Measurements from ENCODE around the gene KHDC1.
"Not testable (repeated sequence)": the region's sequence is repeated elsewhere in the genome, so short reads cannot be mapped to it uniquely, and the experiment has no call there.

KHDC1 gene

DNA sequence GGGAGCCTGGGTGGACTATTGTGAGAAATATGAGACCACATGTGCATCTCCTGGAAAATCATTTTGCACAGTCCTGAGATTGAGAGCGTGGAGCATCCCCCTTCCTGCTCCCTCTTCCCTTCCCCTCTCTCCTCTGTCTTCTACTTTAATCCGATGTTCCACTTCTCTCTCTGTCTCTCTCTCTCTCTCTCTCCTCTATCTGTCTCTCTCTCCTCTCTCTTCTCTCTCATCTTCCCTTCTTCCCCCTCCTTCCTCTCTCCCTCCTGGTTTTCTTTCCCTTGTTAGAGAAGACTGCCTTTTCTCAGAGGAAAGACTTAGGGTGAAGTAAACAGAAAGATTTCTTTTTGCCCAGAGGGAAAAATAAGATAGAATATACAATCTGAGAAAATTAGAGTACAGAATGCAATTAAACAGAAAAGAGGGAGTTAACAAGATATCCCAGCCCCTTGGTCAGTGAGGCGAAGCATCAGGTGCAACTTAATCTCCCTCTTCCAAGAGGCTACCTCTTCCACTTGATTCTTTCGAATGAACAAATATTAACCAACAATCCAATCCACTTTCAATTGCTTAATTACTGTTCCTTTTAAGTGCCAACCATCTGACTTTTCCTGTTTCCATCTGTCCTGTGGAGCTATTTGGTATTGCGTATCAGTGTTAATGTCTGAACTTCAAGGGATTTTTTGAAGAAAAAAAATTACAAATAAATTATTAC, 14.6 kb downstream of the KHDC1 start:
- DNase-seq: no peak

DNA sequence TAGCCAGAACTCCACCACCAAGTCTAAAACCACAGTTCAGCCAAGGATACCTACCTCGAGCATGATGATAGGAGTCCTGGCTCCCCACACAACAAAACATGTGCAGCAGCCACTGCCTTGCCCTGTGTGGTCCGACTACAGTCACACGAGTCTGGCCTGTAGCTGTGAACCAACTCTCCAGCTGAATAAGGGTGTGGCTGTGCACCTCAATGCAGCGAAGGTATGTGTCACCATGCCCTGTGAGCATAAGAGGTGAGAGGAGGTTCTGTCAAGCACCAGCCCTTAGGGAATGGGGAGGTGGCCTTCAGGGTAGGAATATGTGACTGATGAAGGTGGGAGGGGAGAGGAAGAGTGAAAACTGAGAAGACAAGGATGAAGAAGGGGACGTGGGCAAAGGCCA, 21.0 kb downstream of the KHDC1 start:
- no peak for DNase-seq

DNA sequence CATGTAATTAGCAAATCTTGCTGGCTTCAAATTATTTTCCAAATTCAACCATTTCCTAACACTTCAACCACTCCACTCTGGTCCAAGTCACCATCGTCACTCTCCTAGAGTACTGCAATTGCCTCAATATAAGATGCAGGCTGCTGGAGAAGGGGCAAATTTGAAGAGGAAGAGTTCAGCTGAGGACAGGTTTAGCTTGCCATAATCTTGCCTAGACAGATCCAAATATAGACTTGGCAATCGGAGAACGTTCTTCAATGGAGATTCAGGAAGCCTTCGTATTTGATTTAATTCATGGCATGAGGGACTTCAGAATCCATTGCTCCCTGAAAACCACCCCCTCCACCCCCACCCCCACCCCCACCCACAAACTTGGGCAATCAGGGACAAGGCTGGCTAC, 22.3 kb downstream of the KHDC1 start:
- DNase-seq: no peak

DNA sequence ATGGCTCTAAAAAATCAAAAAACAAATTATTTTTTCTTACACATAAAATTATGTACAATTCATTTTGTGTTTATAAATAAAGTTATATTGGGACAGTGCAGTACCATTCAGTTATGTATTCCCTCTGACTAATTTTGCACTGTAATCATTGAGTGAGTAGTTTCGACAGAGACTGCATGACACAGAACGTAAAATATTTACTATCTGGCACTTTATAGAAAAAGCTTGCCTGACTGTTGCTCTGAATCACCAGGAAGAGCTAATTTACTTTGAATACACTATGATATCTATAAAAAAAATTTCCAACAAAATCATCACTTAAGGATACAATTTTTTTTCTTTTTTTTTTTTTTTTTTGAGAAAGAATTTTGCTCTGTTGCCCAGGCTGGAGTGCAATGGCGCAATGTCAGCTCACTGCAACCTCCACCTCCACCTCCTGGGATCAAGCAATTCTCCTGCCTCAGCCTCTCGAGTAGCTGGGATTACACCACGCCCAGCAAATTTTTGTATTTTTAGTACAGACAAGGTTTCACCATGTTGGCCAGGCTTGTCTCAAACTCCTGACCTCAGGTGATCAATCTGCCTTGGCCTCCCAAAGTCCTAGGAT, 26.7 kb downstream of the KHDC1 start:
- DNase-seq: no peak

DNA sequence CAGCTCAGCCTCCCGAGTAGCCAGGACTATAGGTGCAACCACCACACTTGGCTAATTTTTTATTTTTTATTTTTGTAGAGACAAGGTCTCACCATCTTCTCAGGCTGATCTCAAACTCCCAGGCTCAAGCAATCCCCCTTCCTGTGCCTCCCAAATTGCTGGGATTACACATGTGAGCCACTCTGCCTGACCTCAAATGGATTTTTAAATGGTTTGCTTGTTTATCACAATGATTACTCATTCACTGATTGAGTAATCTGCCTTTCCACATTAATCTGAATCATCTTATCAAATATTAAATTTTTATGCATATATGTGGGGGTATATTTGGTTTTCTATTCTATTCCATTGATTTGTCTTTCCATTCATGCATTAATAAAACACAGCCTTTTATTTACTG, 28.3 kb downstream of the KHDC1 start:
- no peak for DNase-seq

DNA sequence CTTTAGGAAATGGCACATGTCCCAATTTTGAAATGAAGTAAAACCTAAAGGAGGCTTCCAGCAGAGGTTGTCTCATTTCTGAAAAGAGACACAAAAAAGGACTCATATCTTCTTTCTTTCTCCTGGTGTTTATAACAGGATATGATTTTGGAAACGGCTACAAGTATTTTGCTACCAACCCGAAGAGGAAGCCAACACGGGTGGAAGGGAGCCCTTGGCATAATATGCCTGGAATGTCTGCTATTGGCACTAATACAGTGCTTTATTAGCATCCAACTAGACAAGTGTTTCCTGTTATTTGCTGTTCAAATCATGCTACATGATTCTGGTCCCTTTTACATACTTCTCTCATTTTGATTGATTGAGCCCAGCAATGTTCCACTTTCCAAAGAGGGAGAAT, 29.0 kb downstream of the KHDC1 start:
- DNase-seq: not testable (repeated sequence)

DNA sequence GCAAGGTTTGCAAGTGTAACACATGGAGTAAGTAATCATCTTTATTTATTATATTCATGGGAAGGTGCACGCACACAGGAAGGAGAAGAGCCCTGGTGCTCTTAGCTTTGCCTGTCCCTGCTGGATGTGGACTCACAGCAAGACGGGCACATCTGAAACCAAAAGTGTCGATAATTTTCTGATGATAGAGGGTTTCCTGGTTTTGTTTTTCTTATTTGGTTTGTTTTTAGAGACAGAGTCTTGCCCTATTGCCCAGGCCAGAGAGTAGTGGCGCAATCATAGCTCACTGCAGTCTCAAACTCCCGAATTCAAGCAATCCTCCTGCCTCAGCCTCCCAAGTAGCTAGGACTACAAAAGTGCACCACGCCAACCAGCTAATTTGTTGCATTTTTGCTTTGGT, 29.9 kb downstream of the KHDC1 start:
- no peak for DNase-seq

DNA sequence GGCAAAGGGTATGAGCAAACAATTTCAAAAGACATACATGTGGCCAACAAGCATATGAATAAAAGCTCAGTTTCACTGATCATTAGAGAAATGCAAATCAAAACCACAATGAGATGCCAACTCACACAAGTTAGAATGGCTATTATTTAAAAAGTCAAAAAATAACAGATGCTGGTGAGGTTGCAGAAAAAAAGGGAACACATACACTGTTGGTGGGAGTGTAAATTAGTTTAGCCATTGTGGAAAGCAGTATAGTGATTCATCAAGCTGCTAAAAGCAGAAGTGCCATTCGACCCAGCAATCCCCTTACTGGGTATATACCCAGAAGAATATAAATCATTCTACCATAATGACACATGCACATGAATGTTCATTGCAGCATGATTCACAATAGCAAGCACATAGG, 31.0 kb downstream of the KHDC1 start:
- no peak for DNase-seq

DNA sequence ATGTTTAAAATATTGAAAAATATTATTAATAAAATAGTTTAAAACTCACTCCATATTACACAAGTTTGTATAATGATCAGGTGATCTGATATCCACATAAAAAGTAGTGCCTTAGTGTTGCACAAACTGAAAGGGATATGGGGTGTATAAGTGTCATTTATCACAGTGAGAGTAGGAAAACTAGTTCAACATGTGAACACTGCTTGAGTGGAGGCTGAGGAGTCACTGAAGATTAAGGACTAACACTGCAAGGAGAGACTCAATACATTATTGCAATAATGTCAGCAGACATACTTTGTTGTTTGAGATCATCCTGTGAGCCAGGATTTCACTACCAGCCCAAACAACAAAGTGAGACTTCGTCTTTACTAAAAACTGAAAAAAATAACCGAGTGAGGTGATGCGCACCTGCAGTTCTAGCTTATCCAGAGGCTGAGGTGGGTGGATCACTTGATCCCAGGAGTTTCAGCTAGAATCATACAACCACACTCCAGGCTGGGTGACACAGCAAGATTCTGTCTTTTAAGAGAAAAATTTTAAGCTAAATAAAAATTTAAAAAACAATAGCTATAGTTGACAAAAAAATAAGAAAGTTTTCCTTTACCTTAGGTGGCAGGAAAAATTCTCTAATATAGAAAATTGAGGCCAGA, 35.3 kb downstream of the KHDC1 start:
- DNase-seq: no peak

DNA sequence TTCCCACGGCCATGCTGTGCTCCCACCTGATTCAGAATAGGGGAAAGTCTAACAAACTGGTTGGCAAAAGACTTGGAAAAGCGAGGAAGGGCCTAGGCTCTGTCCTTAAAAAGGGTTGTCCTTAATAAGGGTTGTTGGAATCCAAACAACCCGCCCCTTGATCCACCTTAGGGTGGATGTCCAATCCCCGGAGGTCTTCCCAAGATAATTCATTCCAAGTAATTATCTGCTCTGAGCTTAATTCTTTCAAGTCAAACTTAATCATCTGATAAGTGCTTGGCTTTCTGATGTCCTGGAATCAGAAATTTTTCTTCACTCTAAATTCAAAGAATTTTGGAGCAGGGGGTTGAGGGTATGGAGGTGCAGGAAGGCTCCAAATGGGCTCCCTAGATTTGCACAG, 37.6 kb downstream of the KHDC1 start, which contains the start of gene KHDC1L:
Gene KHDC1L, minus strand, starts transcription at position 101 of the 400 bp plus-strand sequence. Its CDS starts 88 bp downstream, at position 13.
- no peak for DNase-seq

DNA sequence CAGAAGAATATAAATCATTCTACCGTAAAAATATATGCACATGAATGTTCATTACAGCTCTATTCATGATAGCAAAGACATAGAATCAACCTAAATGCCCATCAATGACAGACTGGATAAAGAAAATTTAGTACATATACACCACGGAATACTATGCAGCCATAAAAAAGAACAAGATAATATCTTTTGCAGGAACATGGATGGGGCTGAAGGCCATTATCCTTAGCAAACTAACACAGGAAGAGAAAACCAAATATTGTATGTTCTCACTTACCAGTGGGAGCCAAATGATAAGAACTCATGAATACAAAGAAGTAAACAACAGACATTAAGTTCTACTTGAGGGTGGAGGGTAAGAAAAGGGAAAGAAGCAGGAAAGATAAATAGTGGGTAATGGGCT, 46.1 kb downstream of the KHDC1 start:
- no peak for DNase-seq

DNA sequence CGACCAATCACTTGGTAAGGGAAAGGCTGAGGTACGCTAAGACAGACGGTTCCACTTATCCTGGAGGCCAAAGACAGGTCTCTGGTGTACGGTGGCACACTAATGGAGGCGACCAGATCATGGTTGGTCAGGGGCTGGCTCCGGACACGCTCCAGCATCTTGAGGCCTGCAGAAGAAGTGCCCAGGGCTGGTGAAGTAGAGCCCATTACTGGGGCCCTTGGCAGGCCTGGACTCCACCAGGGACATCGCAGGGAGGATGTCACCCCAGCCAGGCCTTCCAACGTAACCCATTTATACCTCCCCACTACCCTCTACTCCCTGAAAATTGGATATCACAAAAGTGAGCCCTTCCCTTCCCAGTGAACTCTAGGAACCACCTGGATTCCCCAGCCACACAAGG, 53.9 kb downstream of the KHDC1 start:
- no peak for DNase-seq

DNA sequence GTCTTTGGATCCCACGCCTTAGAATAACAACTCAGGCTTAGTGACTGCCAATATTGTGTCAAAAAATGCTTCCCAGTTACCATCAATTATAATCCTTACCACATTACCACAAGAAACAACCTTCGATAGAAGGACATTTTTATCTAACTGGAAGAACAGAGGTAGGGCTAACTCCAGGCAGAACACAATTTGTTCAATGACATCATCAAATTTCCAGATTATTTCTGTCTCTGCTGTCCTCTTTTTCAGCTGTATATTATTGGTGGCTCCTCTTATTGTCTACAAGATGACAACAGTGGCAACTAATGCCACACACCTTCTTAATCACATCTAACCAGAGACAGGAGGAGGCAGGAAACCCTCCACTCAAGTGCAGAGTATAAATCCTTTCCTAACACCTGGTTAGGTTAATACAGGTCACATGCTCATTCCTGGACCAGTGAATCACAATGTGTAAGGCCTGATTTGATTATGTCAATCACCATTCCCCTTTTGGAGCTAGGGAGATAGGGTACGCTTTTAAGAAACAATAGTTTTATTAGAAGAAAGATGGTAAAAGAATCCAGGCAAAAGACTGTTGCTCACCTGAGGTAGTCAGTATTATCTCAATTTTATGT, 55.7 kb downstream of the KHDC1 start:
- DNase-seq: no peak

DNA sequence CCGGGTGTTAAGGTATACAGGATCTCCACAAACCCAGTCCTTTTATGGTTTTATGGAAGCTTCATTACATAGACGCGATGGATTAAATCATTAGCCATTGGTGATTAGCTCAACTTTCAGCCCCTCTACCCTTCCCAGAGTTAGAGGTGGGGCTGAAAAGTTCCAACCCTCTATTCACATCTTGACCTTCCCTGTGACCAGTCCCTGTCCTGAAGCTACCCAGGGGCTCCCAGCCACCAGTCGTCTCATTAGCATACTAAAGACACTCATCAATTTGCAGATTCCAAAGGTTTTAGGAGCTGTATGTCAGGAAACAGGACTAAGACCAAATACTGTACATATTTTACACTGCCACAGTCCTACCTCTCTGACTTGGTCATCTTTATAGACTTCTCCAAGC, 58.7 kb downstream of the KHDC1 start:
- no peak for DNase-seq

DNA sequence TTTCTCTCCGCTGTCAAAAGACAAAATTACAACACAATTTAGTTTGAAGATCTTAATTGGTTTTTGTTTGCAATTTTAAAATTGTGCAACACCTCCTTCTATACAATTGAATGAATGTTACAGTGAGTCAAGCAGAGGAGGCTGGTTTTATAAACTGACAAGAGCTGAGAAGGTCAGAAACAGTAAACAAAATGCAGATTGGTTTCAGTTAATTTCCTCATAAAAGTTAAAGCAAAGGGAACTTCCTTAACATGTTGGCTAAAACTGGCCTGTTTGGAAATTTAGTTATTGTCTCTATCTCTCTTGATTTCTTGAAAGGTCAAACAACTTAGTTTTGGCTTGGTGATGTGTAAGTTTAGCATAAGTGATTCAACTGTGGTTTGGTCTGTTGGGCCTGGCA, 59.9 kb downstream of the KHDC1 start:
- no peak for DNase-seq

DNA sequence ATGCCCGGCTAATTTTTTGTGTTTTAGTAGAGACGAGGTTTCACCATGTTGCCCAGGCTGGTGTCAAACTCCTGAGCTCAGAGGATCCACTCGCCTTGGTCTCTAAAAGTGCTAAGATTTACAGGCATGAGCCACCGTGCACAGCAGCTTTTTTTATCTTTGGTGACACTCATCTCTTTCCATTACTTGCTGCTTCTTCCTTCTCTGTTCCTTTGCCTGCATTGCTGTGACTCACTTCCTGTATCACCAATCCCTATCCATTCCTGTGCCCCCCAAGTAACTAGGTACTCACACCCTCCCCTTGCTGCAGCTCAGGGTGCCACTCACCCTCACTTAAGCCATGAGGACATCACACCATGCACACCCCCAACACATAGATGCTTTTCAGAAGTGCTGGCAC, 62.3 kb downstream of the KHDC1 start:
- no peak for DNase-seq

DNA sequence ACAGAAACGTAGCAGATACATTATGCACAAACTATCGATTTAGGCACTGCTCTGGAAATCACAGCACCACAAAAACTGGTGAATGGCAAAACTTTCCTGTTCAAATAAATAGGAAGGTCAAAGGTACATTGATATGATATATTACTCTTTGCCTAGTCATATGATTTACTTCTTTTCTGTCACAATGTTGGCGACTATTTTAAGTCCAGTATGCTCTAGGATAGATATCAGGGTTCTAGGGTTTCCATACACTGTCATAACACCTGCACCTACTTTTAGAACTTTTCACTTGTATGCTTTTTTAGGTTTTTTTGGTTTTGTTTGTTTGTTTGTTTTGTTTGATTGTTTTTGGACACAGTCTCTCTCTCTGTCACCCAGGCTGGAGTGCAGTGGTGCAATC, 62.7 kb downstream of the KHDC1 start:
- DNase-seq: no peak

DNA sequence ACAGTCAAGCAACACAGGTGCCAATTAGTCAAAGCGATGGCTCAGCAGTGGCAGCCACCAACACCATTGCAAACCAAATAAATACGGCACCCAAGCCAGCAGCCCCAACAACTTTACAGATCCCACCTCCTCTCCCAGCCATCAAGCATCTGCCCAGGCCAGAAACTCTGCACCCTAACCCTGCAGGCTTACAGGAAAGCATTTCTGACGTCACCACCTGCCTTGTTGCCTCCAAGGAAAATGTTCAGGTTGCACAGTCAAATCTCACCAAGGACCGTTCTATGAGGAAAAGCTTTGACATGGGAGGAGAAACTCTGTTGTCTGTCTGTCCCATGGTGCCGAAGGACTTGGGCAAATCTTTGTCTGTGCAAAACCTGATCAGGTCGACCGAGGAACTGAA, 68.3 kb downstream of the KHDC1 start:
- no peak for DNase-seq

DNA sequence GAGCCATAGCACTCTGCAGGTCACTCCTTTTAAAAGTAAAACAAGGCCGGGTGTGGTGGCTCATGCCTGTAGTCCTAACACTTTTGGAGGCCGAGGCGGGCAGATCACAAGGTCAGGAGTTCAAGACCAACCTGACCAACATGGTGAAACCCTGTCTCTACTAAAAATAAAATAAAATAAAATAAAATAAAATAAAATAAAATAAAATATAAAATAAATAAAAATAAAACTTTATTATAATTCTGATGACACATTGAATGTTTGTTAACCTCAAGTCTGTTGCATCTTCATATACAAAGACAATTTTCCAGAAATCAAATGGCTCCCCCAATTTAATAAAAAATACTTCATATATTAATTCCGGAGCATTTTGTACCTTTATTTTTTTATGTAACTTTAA, 69.7 kb downstream of the KHDC1 start:
- not testable (repeated sequence) for DNase-seq
